Esophagus muscularis mucosa (tissue), 4 donors: Measurements from ENCODE around the gene VPS13C.

ENCODE experiments used
- CTCF ChIP-seq, 3 experiments: fragments of 200-600 bp in 2 of 3; fragments of 450-650 bp in 1 of 3; sonication (generic) in 2 of 3; IDR thresholded peaks; one replicate each; pipeline ENCODE4 v1.5.1; 2017 to 2019; ENCODE audit warnings: antibody characterized with exemption in 3 of 3, mild to moderate bottlenecking in 2 of 3, moderate library complexity in 1 of 3
- EP300 ChIP-seq: sonication (generic); formaldehyde crosslinking; IDR thresholded peaks from one replicate; pipeline ENCODE4 v1.6.1; 2017; ENCODE audit warnings: antibody characterized with exemption
- POLR2A ChIP-seq: fragments of 450-650 bp; IDR thresholded peaks from one replicate; pipeline ENCODE4 v1.6.1; 2017; ENCODE audit warnings: antibody characterized with exemption, moderate library complexity, mild to moderate bottlenecking, low read depth
- POLR2AphosphoS5 ChIP-seq, 2 donors: sonication (generic); formaldehyde crosslinking; IDR thresholded peaks; one replicate each; pipeline ENCODE4 v1.6.1; 2017; ENCODE audit warnings: antibody characterized with exemption in 2 of 2

- TF ChIP-seq POLR2AphosphoS5 (IDR thresholded peaks at IDR 0.05) (no peak), CTCF (IDR thresholded peaks at IDR 0.05) (no peak), POLR2A (no peak), EP300 (no peak)
Measured at GRCh38 chr15:61819386-61819785, 240.9 kb downstream of the VPS13C start.
